Esophagus squamous epithelium (tissue), 5 donors: ENCODE measurements around the gene GGT5. TPM values are rescaled to one million over a fixed set of nuclear protein-coding genes. Genes with fewer than 3 reads are reported as not detected.
A peak's percentile ranks its signal among the peaks of the same experiment; 100 is the strongest.

Experiments used
- DNase-seq: peaks from one replicate; lab custom pipeline; 2025; lab: John Stamatoyannopoulos, UW
- H3K27ac ChIP-seq, 4 donors: fragments of 200-600 bp; sonication (generic); one replicate each; pipeline ENCODE4 v1.5.1; 2016 to 2019; ENCODE audit warnings: mild to moderate bottlenecking in 1 of 4
- H3K27me3 ChIP-seq, 4 donors: fragments of 200-600 bp; sonication (generic); 1 replicate in 3 of 4; 2 replicates in 1 of 4; pipeline versions ENCODE4 v1.5.1 to v1.6.0; 2017 to 2021; ENCODE audit warnings: antibody characterized with exemption in 1 of 4
- H3K36me3 ChIP-seq, 3 donors: fragments of 200-600 bp; sonication (generic); one replicate each; pipeline ENCODE4 v1.5.1; 2016 to 2019
- H3K4me1 ChIP-seq, 3 donors: fragments of 200-600 bp; sonication (generic); one replicate each; pipeline ENCODE4 v1.5.1; 2017 to 2019
- H3K4me3 ChIP-seq, 4 donors: fragments of 200-600 bp; sonication (generic); 1 replicate in 3 of 4; 2 replicates in 1 of 4; pipeline ENCODE4 v1.5.1; 2016 to 2019; ENCODE audit warnings: mild to moderate bottlenecking in 2 of 4, moderate library complexity in 1 of 4
- H3K9me3 ChIP-seq, 3 donors: fragments of 200-600 bp; sonication (generic); one replicate each; pipeline ENCODE4 v1.5.1; 2016 to 2019
- CTCF ChIP-seq, 6 experiments: fragments of 450-650 bp in 4 of 6; fragments of 200-600 bp in 2 of 6; sonication (generic) in 2 of 6; IDR thresholded peaks; one replicate each; pipeline ENCODE4 v1.5.1; 2016 to 2019; ENCODE audit warnings: antibody characterized with exemption in 6 of 6, mild to moderate bottlenecking in 4 of 6, moderate library complexity in 4 of 6
- POLR2A ChIP-seq, 4 donors: fragments of 450-650 bp; IDR thresholded peaks; one replicate each; pipeline ENCODE4 v1.6.1; 2017; ENCODE audit warnings: antibody characterized with exemption in 4 of 4, mild to moderate bottlenecking in 4 of 4, moderate library complexity in 3 of 4
- WGBS, 2 donors: methylation state at CpG; one replicate each; pipeline ENCODE4 v1.1.5; 2018; 5-methylcytosine and 5-hydroxymethylcytosine counted together
- intact Hi-C: fragments of 100-400 bp; cut with DNase I; formaldehyde crosslinking; loops from one replicate; pipeline ENCODE4 v1.15.0; 2022
- total RNA-seq, 4 donors: library from RNA; depleted of rRNA; stranded (reverse); fragments of >200 nt; gene quantifications; one replicate each; pipeline ENCODE4 v1.1.0, GENCODE V29; 2016
- donor health status: DM: yes; HTN: yes; CAD: no.

GGT5 gene
- total RNA-seq, 4 donors from 2014 or later = 2.6 to 26.5 (median 7.1) TPM

- Histone ChIP-seq H3K4me3 (no peak overlapping the region), H3K9me3 (no peaks in the 10 kb centered on the region), H3K27me3 (no peaks in the 10 kb centered on the region), H3K4me1 (peaks cover 14 to 33% (median 22%) of the 10 kb centered on the region in 3 donors), H3K36me3 (peaks cover 0 to 6% (median 0%) of the 10 kb centered on the region in 3 donors), H3K27ac (peak overlapping the region in 1 of 4 donors; percentile 21)
- DNase-seq = no peak
- no peak for TF ChIP-seq POLR2A (IDR thresholded peaks at IDR 0.05)
- 83 to 93% methylated on average over 2 to 3 of the region's 8 CpGs for WGBS, 2 donors
- intact Hi-C loops = no loop called here
Measured at GRCh38 chr22:24190596-24191208, 54.2 kb downstream of the GGT5 start.

- Histone ChIP-seq H3K27ac (peak overlapping the region in 1 of 4 donors; percentile 21), H3K36me3 (peaks cover 0 to 6% (median 0%) of the 10 kb centered on the region in 3 donors), H3K27me3 (no peaks in the 10 kb centered on the region), H3K4me1 (peaks cover 14 to 28% (median 19%) of the 10 kb centered on the region in 3 donors), H3K4me3 (no peak overlapping the region), H3K9me3 (no peaks in the 10 kb centered on the region)
- WGBS, 2 donors = 74 to 85% methylated on average over 8 to 10 of the region's 14 CpGs
- no peak for DNase-seq
- TF ChIP-seq CTCF (IDR thresholded peaks at IDR 0.05) (no peak), POLR2A (IDR thresholded peaks at IDR 0.05) (no peak)
- intact Hi-C loops = no loop called here
Measured at GRCh38 chr22:24190159-24190540, 54.7 kb downstream of the GGT5 start.

- TF ChIP-seq POLR2A (IDR thresholded peaks at IDR 0.05) (no peak), CTCF (IDR thresholded peaks at IDR 0.05) (peak; percentile 68 to 95 (median 86))
- no peak for DNase-seq
- Histone ChIP-seq H3K9me3 (no peaks in the 10 kb centered on the region), H3K4me1 (peaks cover 14 to 29% (median 19%) of the 10 kb centered on the region in 3 donors), H3K36me3 (peaks cover 0 to 6% (median 0%) of the 10 kb centered on the region in 3 donors), H3K27me3 (no peaks in the 10 kb centered on the region), H3K4me3 (no peak overlapping the region), H3K27ac (peak overlapping the region in 1 of 4 donors; percentile 5)
- WGBS, 2 donors = 0 to 16% methylated on average over 4 to 6 of the region's 23 CpGs
- intact Hi-C loops = loop anchor here (5.0 kb wide), 1 partner anchor 58 kb away; the partner anchor contains the start of gene GGT5
Measured at GRCh38 chr22:24189249-24190158, 55.4 kb downstream of the GGT5 start.

- intact Hi-C loops = loop anchor here (5.0 kb wide), 1 partner anchor 59 kb away; the partner anchor contains the start of gene GGT5
- TF ChIP-seq CTCF (IDR thresholded peaks at IDR 0.05) (no peak), POLR2A (IDR thresholded peaks at IDR 0.05) (no peak)
- peaks cover 14 to 36% (median 22%) of the 10 kb centered on the region in 3 donors for H3K4me1 ChIP-seq
- H3K27ac ChIP-seq = no peak overlapping the region
- H3K9me3 ChIP-seq = no peaks in the 10 kb centered on the region
- peaks cover 0 to 6% (median 0%) of the 10 kb centered on the region in 3 donors for H3K36me3 ChIP-seq
- no peaks in the 10 kb centered on the region for H3K27me3 ChIP-seq
- 65 to 85% methylated on average over 4 to 9 of the region's 17 CpGs for WGBS, 2 donors
- DNase-seq = no peak
- no peak overlapping the region for H3K4me3 ChIP-seq
Measured at GRCh38 chr22:24188705-24189248, 56.1 kb downstream of the GGT5 start.
